GM23338 (cell line): Measurements from ENCODE around the gene TNNI2.
"Not testable (repeated sequence)": the region's sequence is repeated elsewhere in the genome, so short reads cannot be mapped to it uniquely, and the experiment has no call there.

Source experiments
- CREB1 ChIP-seq: fragments of 250-450 bp; sonication (Bioruptor Pico); IDR thresholded peaks from 2 replicates; pipeline ENCODE4 v1.5.0; 2020; ENCODE audit warnings: low read depth, mild to moderate bottlenecking, moderate library complexity
- CTCF ChIP-seq, 2 experiments: fragments of 200-600 bp in 1 of 2; sonication (generic) in 1 of 2; conservative IDR thresholded peaks; 2 replicates each; pipeline versions ENCODE4 v1.5.1 to v1.6.1; 2016 to 2017; ENCODE audit warnings: antibody characterized with exemption in 2 of 2, low read depth in 2 of 2, mild to moderate bottlenecking in 2 of 2, moderate library complexity in 1 of 2
- EZH2 ChIP-seq: fragments of 200-600 bp; sonication (generic); IDR thresholded peaks from one replicate; pipeline ENCODE4 v1.8.0; 2017; ENCODE audit warnings: antibody characterized with exemption, mild to moderate bottlenecking, low read depth; ENCODE audit not compliant: unreplicated experiment
- JUNB ChIP-seq: IDR thresholded peaks from one replicate; pipeline ENCODE4 v1.6.1; 2016; ENCODE audit warnings: antibody characterized with exemption; ENCODE audit not compliant: unreplicated experiment
- POLR2AphosphoS5 ChIP-seq: IDR thresholded peaks from 2 replicates; pipeline ENCODE4 v1.6.1; 2016; ENCODE audit warnings: antibody characterized with exemption, low read depth
- TF ChIP-seq, protein P1 (sequence below): IDR thresholded peaks from 2 replicates; pipeline ENCODE4 v1.6.1; 2016; ENCODE audit warnings: antibody characterized with exemption

GRCh38 chr11:1813356-1813755 is 25.4 kb upstream of the TNNI2 start:
- not testable (repeated sequence) for TF ChIP-seq POLR2AphosphoS5; CTCF (conservative IDR thresholded peaks at IDR 0.05; ENCODE audit: low read depth in 2 of 2); EZH2; JUNB; CREB1 (CRISPR knock-in tag)
- TF ChIP-seq, protein P1, sequence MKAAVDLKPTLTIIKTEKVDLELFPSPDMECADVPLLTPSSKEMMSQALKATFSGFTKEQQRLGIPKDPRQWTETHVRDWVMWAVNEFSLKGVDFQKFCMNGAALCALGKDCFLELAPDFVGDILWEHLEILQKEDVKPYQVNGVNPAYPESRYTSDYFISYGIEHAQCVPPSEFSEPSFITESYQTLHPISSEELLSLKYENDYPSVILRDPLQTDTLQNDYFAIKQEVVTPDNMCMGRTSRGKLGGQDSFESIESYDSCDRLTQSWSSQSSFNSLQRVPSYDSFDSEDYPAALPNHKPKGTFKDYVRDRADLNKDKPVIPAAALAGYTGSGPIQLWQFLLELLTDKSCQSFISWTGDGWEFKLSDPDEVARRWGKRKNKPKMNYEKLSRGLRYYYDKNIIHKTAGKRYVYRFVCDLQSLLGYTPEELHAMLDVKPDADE, result not testable (repeated sequence)
